Endodermal cell (in vitro differentiated cells): ENCODE data around the gene UCMA. TPM values are rescaled to one million over a fixed set of nuclear protein-coding genes. Genes with fewer than 3 reads are reported as not detected.

Experiments used
- DNase-seq: peaks from one replicate; pipeline ENCODE4 v3.0.0-alpha.2; 2017
- H3K27ac ChIP-seq: 2 replicates; pipeline ENCODE4 v1.5.1; 2013; ENCODE audit warnings: mild to moderate bottlenecking, low read depth, low read length, moderate library complexity
- H3K27me3 ChIP-seq: 2 replicates; pipeline ENCODE4 v1.6.1; 2013; ENCODE audit warnings: mild to moderate bottlenecking, low read length, moderate library complexity; ENCODE audit not compliant: insufficient read depth, control insufficient read depth, poor library complexity, severe bottlenecking
- H3K36me3 ChIP-seq: 2 replicates; pipeline ENCODE4 v1.7.0; 2013; ENCODE audit warnings: mild to moderate bottlenecking, low read length, moderate library complexity; ENCODE audit not compliant: control insufficient read depth, insufficient read depth
- H3K4me1 ChIP-seq: one replicate; pipeline ENCODE4 v1.7.0; 2013; ENCODE audit warnings: low read length; ENCODE audit not compliant: control insufficient read depth, insufficient read depth
- H3K4me3 ChIP-seq: 2 replicates; pipeline ENCODE4 v1.5.1; 2013; ENCODE audit warnings: mild to moderate bottlenecking, low read length, moderate library complexity
- H3K9ac ChIP-seq: 2 replicates; pipeline ENCODE4 v1.6.1; 2013; ENCODE audit warnings: mild to moderate bottlenecking, low read length, moderate library complexity; ENCODE audit not compliant: poor library complexity, severe bottlenecking; ENCODE audit errors: extremely low read depth
- H3K9me3 ChIP-seq: 2 replicates; pipeline ENCODE4 v1.6.1; 2013; ENCODE audit warnings: mild to moderate bottlenecking, low read length, moderate library complexity; ENCODE audit not compliant: control insufficient read depth
- H3K27ac Mint-ChIP-seq: 2 replicates; pipeline ENCODE4 v1.8.0; 2020; ENCODE audit warnings: mixed read lengths
- H3K27me3 Mint-ChIP-seq: 2 replicates; pipeline ENCODE4 v1.8.0; 2021; ENCODE audit warnings: mild to moderate bottlenecking, mixed read lengths; ENCODE audit not compliant: insufficient read depth
- H3K36me3 Mint-ChIP-seq: 2 replicates; pipeline ENCODE4 v1.8.0; 2020; ENCODE audit warnings: low read depth, mixed read lengths
- H3K4me1 Mint-ChIP-seq: 2 replicates; pipeline ENCODE4 v1.8.0; 2020; ENCODE audit warnings: mixed read lengths
- H3K4me3 Mint-ChIP-seq: 2 replicates; pipeline ENCODE4 v1.8.0; 2020; ENCODE audit warnings: mild to moderate bottlenecking, moderate library complexity, mixed read lengths
- H3K9me3 Mint-ChIP-seq: 2 replicates; pipeline ENCODE4 v1.8.0; 2020; ENCODE audit warnings: mild to moderate bottlenecking, mixed read lengths
- WGBS, 2 experiments: methylation state at CpG; one replicate each; pipeline versions ENCODE4 v1.1.5 to v1.1.7; 2013; ENCODE audit warnings: missing lambda C conversion rate in 2 of 2, mixed read lengths in 1 of 2; ENCODE audit not compliant: insufficient coverage in 1 of 2, insufficient read length in 1 of 2; 5-methylcytosine and 5-hydroxymethylcytosine counted together
- total RNA-seq, 2 donors: library from RNA; stranded (reverse); fragmentation: NEBNext Ultra II Directional in 1 of 2; extraction: Animal tissue kit (Norgen Biotek cat#: 25700) in 1 of 2; gene quantifications; 2 replicates in 1 of 2; 3 replicates in 1 of 2; pipeline ENCODE4 v1.2.1, GENCODE V29; 2021
- TF ChIP-seq, protein P1 (sequence below): fragments of 200-600 bp; sonication (generic); conservative IDR thresholded peaks from 2 replicates; pipeline ENCODE4 v1.5.0; 2021; ENCODE audit warnings: antibody characterized with exemption, mild to moderate bottlenecking

Gene UCMA
- total RNA-seq, 2 donors from 2014 or later: not detected

DNA sequence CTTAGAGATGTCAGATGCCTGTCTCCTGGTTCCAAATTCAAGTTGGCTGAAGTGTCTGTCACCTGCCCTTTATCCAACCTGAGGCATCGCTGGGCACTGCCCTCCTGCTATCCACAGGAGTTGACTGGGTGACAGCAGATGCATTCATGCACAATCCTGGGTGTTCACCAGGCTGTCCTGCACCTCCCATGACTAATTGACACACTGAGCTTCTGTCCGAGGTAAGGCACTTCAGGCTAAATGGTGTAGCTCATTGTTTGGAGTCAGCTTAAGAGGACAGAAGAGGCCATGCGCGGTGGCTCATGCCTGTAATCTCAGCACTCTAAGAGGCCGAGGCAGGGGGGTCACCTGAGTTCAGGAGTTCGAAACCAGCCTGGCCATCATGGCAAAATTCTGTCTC, 2.4 kb downstream of the UCMA start:
- Histone ChIP-seq H3K4me1 (no peaks in the 10 kb centered on the region), H3K9me3 (no peaks in the 10 kb centered on the region), H3K4me3 (no peak overlapping the region), H3K27ac (no peak overlapping the region), H3K36me3 (no peaks in the 10 kb centered on the region), H3K27me3 (no peaks in the 10 kb centered on the region), H3K9ac (no peak overlapping the region)
- no peaks in the 10 kb centered on the region for H3K27me3 Mint-ChIP-seq
- peak; percentile 36 for DNase-seq
- no peak overlapping the region for H3K4me3 Mint-ChIP-seq
- 89 to 91% methylated on average over 5 to 6 of the region's 6 CpGs for WGBS, 2 experiments
- H3K4me1 Mint-ChIP-seq: peaks cover 2% of the 10 kb centered on the region
- H3K9me3 Mint-ChIP-seq: no peaks in the 10 kb centered on the region
- TF ChIP-seq, protein P1, sequence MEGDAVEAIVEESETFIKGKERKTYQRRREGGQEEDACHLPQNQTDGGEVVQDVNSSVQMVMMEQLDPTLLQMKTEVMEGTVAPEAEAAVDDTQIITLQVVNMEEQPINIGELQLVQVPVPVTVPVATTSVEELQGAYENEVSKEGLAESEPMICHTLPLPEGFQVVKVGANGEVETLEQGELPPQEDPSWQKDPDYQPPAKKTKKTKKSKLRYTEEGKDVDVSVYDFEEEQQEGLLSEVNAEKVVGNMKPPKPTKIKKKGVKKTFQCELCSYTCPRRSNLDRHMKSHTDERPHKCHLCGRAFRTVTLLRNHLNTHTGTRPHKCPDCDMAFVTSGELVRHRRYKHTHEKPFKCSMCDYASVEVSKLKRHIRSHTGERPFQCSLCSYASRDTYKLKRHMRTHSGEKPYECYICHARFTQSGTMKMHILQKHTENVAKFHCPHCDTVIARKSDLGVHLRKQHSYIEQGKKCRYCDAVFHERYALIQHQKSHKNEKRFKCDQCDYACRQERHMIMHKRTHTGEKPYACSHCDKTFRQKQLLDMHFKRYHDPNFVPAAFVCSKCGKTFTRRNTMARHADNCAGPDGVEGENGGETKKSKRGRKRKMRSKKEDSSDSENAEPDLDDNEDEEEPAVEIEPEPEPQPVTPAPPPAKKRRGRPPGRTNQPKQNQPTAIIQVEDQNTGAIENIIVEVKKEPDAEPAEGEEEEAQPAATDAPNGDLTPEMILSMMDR: no peak
- no peaks in the 10 kb centered on the region for H3K36me3 Mint-ChIP-seq
- no peak overlapping the region for H3K27ac Mint-ChIP-seq

DNA sequence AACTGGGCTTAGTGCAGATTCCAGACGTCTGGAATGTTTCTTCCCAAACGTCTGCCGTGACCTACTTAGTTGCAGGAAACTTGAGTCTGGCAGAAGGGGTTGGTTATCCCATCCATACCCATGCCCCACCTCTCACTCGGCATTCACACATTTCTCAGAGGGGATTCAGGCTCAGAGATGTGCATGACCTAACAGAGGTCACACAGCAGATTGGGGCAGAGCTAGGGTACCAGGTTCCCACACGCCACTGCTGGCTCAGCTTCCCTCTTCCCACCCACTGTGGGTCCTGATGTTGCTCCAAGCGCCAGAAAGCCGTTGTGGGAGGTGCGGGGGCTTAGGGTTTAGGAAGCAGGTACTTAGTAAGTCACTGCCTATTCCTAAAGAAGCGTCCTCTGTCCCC, 3.0 kb downstream of the UCMA start:
- H3K9me3 Mint-ChIP-seq: no peaks in the 10 kb centered on the region
- H3K27ac Mint-ChIP-seq: no peak overlapping the region
- no peaks in the 10 kb centered on the region for H3K36me3 ChIP-seq
- no peaks in the 10 kb centered on the region for H3K9me3 ChIP-seq
- H3K9ac ChIP-seq: no peak overlapping the region
- H3K27me3 ChIP-seq: no peaks in the 10 kb centered on the region
- no peaks in the 10 kb centered on the region for H3K36me3 Mint-ChIP-seq
- no peak overlapping the region for H3K27ac ChIP-seq
- no peak overlapping the region for H3K4me3 ChIP-seq
- no peak for DNase-seq
- no peaks in the 10 kb centered on the region for H3K27me3 Mint-ChIP-seq
- TF ChIP-seq, protein P1: no peak
- H3K4me1 Mint-ChIP-seq: peaks cover 2% of the 10 kb centered on the region
- WGBS, 2 experiments: 86 to 87% methylated on average over 2 to 9 of the region's 9 CpGs
- H3K4me1 ChIP-seq: no peaks in the 10 kb centered on the region
- H3K4me3 Mint-ChIP-seq: no peak overlapping the region

DNA sequence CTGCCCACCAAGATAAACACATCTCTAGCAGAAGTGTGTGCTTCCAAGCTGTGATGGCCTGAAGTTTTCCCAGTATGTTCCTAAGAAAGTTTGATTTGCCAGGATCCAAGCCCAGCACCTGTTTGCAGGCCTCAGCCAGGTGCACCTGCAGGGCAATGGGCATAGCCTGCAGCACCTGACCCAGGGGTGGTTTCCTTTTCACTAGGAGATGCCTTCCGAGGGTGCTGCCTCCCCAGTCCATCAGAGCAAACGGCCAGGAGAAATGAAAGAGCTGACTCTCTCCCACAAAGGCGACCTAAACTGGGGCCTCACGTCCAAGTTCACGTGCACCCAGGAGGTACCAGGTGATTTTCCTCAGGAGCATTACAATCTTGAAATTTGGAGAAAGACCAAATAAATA, 7.1 kb downstream of the UCMA start:
- WGBS, 2 experiments: 91 to 92% methylated on average over 5 of the region's 5 CpGs
- no peaks in the 10 kb centered on the region for H3K4me1 ChIP-seq
- no peaks in the 10 kb centered on the region for H3K36me3 ChIP-seq
- H3K9ac ChIP-seq: no peak overlapping the region
- no peaks in the 10 kb centered on the region for H3K9me3 ChIP-seq
- Mint-ChIP-seq H3K9me3 (no peaks in the 10 kb centered on the region), H3K27me3 (no peaks in the 10 kb centered on the region), H3K27ac (peak overlapping the region; percentile 66), H3K4me1 (no peaks in the 10 kb centered on the region), H3K36me3 (no peaks in the 10 kb centered on the region), H3K4me3 (no peak overlapping the region)
- no peak overlapping the region for H3K4me3 ChIP-seq
- H3K27me3 ChIP-seq: no peaks in the 10 kb centered on the region
- H3K27ac ChIP-seq: no peak overlapping the region
- DNase-seq: no peak
- TF ChIP-seq, protein P1: no peak
